A549 (cell line): ENCODE data around the gene RAET1L. TPM values are rescaled to one million over a fixed set of nuclear protein-coding genes. Genes with fewer than 3 reads are reported as not detected.

Source experiments
- ATAC-seq, 2 experiments: fragments of 200-7000 bp in 1 of 2; fragments of >200 bp in 1 of 2; cut with Nextera tagmentation in 1 of 2; cut with Tn5 transposase in 1 of 2; 3 replicates each; pipeline versions ENCODE4 v1.8.0 to v1.9.1; 2018 to 2020; ENCODE audit warnings: mild to moderate bottlenecking in 1 of 2, moderate library complexity in 1 of 2
- CTCF ChIA-PET: fragments of 300-600 bp; sonication (Branson Sonifier 250); formaldehyde crosslinking; extraction: SDS; loops from one replicate; lab custom pipeline; 2021; ENCODE audit warnings: antibody characterized with exemption, inconsistent platforms; lab: Yijun Ruan, JAX
- POLR2A ChIA-PET: fragments of 350-600 bp; formaldehyde crosslinking; extraction: SDS; loops from one replicate; lab custom pipeline; 2021; ENCODE audit warnings: antibody characterized with exemption, inconsistent platforms; lab: Yijun Ruan, JAX
- DNase-seq, 2 experiments: peaks; one replicate each; pipeline versions ENCODE4 v3.0.0 to v3.0.0-alpha.2; 2011 to 2016; ENCODE audit warnings: low read depth in 1 of 2, low spot score in 1 of 2
- FAIRE-seq: peaks from 2 replicates; lab custom pipeline; 2011; peaks lifted over from hg19 to GRCh38; lab: Jason Lieb, UNC
- H3K27ac ChIP-seq, 2 experiments: fragments of >200 bp; sonication (Bioruptor Twin); formaldehyde crosslinking; 3 replicates each; pipeline ENCODE4 v1.5.1; 2016 to 2017
- H3K4me1 ChIP-seq: fragments of >200 bp; sonication (Bioruptor Twin); formaldehyde crosslinking; 3 replicates; pipeline ENCODE4 v1.6.1; 2016
- H3K4me2 ChIP-seq: fragments of >200 bp; sonication (Bioruptor Twin); formaldehyde crosslinking; 3 replicates; pipeline ENCODE4 v1.6.1; 2016
- H3K4me3 ChIP-seq: fragments of >200 bp; sonication (Bioruptor Twin); formaldehyde crosslinking; 3 replicates; pipeline ENCODE4 v1.5.1; 2016
- H3K9me3 ChIP-seq: fragments of >200 bp; sonication (Bioruptor Twin); formaldehyde crosslinking; 3 replicates; pipeline ENCODE4 v1.6.1; 2016
- CBX8 ChIP-seq: fragments of 200-600 bp; sonication (generic); IDR thresholded peaks from 2 replicates; pipeline ENCODE4 v1.6.1; 2016
- CEBPB ChIP-seq, 2 experiments: fragments of >200 bp in 1 of 2; sonication (Bioruptor Twin) in 1 of 2; formaldehyde crosslinking in 1 of 2; IDR thresholded peaks; 2 replicates each; pipeline ENCODE4 v1.6.1; 2012 to 2016
- CHD2 ChIP-seq: fragments of 150-350 bp; IDR thresholded peaks from 2 replicates; pipeline ENCODE4 v1.6.1; 2014; ENCODE audit warnings: low read length; ENCODE audit not compliant: partially characterized antibody
- CHD4 ChIP-seq: fragments of 200-600 bp; sonication (generic); IDR thresholded peaks from 2 replicates; pipeline ENCODE4 v1.6.1; 2016; ENCODE audit warnings: antibody characterized with exemption, mild to moderate bottlenecking, borderline replicate concordance
- EHF ChIP-seq: fragments of 250-450 bp; sonication (Bioruptor Pico); IDR thresholded peaks from 2 replicates; pipeline ENCODE4 v1.5.0; 2020; ENCODE audit warnings: mild to moderate bottlenecking
- EP300 ChIP-seq, 2 experiments: fragments of >200 bp; sonication (Bioruptor Twin); formaldehyde crosslinking; IDR thresholded peaks; 2 replicates in 1 of 2; 3 replicates in 1 of 2; pipeline ENCODE4 v1.6.1; 2016 to 2017
- FOXS1 ChIP-seq: fragments of 250-450 bp; sonication (Bioruptor Pico); IDR thresholded peaks from 2 replicates; pipeline ENCODE4 v1.5.0; 2020; ENCODE audit warnings: mild to moderate bottlenecking, moderate library complexity
- GATA3 ChIP-seq: IDR thresholded peaks from 2 replicates; pipeline ENCODE4 v1.6.1; 2012; ENCODE audit warnings: borderline replicate concordance
- HDAC2 ChIP-seq: fragments of 200-600 bp; sonication (generic); IDR thresholded peaks from 2 replicates; pipeline ENCODE4 v1.6.1; 2016
- HOXB13 ChIP-seq: fragments of 250-450 bp; sonication (Bioruptor Pico); IDR thresholded peaks from 2 replicates; pipeline ENCODE4 v1.5.0; 2020; ENCODE audit warnings: low read depth, mild to moderate bottlenecking, moderate library complexity
- JUNB ChIP-seq: fragments of >200 bp; sonication (Bioruptor Twin); formaldehyde crosslinking; IDR thresholded peaks from 2 replicates; pipeline ENCODE4 v1.6.1; 2016
- KDM5A ChIP-seq: fragments of 200-600 bp; sonication (generic); IDR thresholded peaks from 2 replicates; pipeline ENCODE4 v1.6.1; 2016; ENCODE audit warnings: antibody characterized with exemption, mild to moderate bottlenecking
- MAX ChIP-seq: IDR thresholded peaks from 2 replicates; pipeline ENCODE4 v1.6.1; 2012
- POLR2A ChIP-seq: IDR thresholded peaks from 2 replicates; pipeline ENCODE4 v1.6.1; 2012; ENCODE audit warnings: mild to moderate bottlenecking, low read length
- RCOR1 ChIP-seq: fragments of 150-350 bp; IDR thresholded peaks from 2 replicates; pipeline ENCODE4 v1.6.1; 2014; ENCODE audit warnings: antibody characterized with exemption, low read length, low read depth
- RFX5 ChIP-seq: fragments of 450-650 bp; IDR thresholded peaks from 2 replicates; pipeline ENCODE4 v1.7.1; 2014; ENCODE audit warnings: antibody characterized with exemption, mild to moderate bottlenecking, moderate library complexity
- TFCP2L1 ChIP-seq: fragments of 250-450 bp; sonication (Bioruptor Pico); IDR thresholded peaks from 2 replicates; pipeline ENCODE4 v1.5.0; 2021; ENCODE audit warnings: mild to moderate bottlenecking
- TP53 ChIP-seq: fragments of 250-450 bp; sonication (Bioruptor Pico); IDR thresholded peaks from 2 replicates; pipeline ENCODE4 v1.5.0; 2021; ENCODE audit warnings: mild to moderate bottlenecking, moderate library complexity
- ZNF302 ChIP-seq: fragments of 250-450 bp; sonication (Bioruptor Pico); IDR thresholded peaks from 2 replicates; pipeline ENCODE4 v1.9.0; 2021; ENCODE audit warnings: inconsistent platforms, mild to moderate bottlenecking, moderate library complexity
- WGBS: methylation state at CpG from one replicate; pipeline ENCODE4 v1.1.6; 2017; ENCODE audit errors: missing lambda C conversion rate; 5-methylcytosine and 5-hydroxymethylcytosine counted together
- polyA plus RNA-seq, 4 experiments: library from polyadenylated mRNA; depleted of rRNA in 3 of 4; stranded (reverse); fragments of >200 nt; fragmentation: RNase III in 1 of 4; extraction: RNeasy Plus Mini Kit Qiagen cat#74134 plus additional on column Dnase treatment in 1 of 4; gene quantifications; 2 replicates in 3 of 4; 3 replicates in 1 of 4; pipeline ENCODE4 v1.2.3, GENCODE V29; 2011 to 2017
- TF ChIP-seq, protein P1 (sequence below): fragments of 200-600 bp; sonication (generic); IDR thresholded peaks from 2 replicates; pipeline ENCODE4 v1.6.1; 2016; ENCODE audit warnings: antibody characterized with exemption, mild to moderate bottlenecking, moderate library complexity
- TF ChIP-seq, protein P2 (sequence below): fragments of 250-450 bp; sonication (Bioruptor Pico); IDR thresholded peaks from 2 replicates; pipeline ENCODE4 v1.5.0; 2021; ENCODE audit warnings: mild to moderate bottlenecking, moderate library complexity, borderline replicate concordance
- TF ChIP-seq, protein P3 (sequence below): fragments of 150-350 bp; IDR thresholded peaks from 2 replicates; pipeline ENCODE4 v1.6.1; 2014; ENCODE audit warnings: low read depth, mild to moderate bottlenecking, low read length
- TF ChIP-seq, protein P4 (sequence below): IDR thresholded peaks from 2 replicates; pipeline ENCODE4 v1.6.1; 2012; ENCODE audit warnings: low read depth, borderline replicate concordance

Gene RAET1L
- polyA plus RNA-seq, 2 of the 4 experiments (the other 2 are of a cell fraction), result 0.22 TPM; not detected in 1

- CTCF ChIA-PET, result interaction anchor here (1.4 to 2.3 kb wide), 2 partner anchors 17 to 37 kb away, joined by 5 to 8 read pairs; no protein-coding TSS in a partner anchor
- Histone ChIP-seq H3K4me2 (no peak overlapping the region), H3K4me1 (no peaks in the 10 kb centered on the region), H3K4me3 (no peak overlapping the region), H3K9me3 (no peaks in the 10 kb centered on the region), H3K27ac (no peak overlapping the region)
- DNase-seq (no peak), FAIRE-seq (no peak), ATAC-seq (no peak)
- POLR2A ChIA-PET, result interaction anchor here (1.1 kb wide), 1 partner anchor 18 kb away, joined by 3 read pairs; no protein-coding TSS in a partner anchor
- TF ChIP-seq CHD2 (no peak), CEBPB (IDR thresholded peaks at IDR 0.05) (no peak), MAX (no peak), CBX8 (no peak), CHD4 (no peak), RFX5 (no peak), POLR2A (no peak), EP300 (IDR thresholded peaks at IDR 0.05) (no peak), JUNB (no peak), RCOR1 (no peak), EHF (CRISPR knock-in tag) (no peak), TP53 (CRISPR knock-in tag) (no peak), FOXS1 (CRISPR knock-in tag) (no peak), KDM5A (no peak)
- TF ChIP-seq, protein P1, sequence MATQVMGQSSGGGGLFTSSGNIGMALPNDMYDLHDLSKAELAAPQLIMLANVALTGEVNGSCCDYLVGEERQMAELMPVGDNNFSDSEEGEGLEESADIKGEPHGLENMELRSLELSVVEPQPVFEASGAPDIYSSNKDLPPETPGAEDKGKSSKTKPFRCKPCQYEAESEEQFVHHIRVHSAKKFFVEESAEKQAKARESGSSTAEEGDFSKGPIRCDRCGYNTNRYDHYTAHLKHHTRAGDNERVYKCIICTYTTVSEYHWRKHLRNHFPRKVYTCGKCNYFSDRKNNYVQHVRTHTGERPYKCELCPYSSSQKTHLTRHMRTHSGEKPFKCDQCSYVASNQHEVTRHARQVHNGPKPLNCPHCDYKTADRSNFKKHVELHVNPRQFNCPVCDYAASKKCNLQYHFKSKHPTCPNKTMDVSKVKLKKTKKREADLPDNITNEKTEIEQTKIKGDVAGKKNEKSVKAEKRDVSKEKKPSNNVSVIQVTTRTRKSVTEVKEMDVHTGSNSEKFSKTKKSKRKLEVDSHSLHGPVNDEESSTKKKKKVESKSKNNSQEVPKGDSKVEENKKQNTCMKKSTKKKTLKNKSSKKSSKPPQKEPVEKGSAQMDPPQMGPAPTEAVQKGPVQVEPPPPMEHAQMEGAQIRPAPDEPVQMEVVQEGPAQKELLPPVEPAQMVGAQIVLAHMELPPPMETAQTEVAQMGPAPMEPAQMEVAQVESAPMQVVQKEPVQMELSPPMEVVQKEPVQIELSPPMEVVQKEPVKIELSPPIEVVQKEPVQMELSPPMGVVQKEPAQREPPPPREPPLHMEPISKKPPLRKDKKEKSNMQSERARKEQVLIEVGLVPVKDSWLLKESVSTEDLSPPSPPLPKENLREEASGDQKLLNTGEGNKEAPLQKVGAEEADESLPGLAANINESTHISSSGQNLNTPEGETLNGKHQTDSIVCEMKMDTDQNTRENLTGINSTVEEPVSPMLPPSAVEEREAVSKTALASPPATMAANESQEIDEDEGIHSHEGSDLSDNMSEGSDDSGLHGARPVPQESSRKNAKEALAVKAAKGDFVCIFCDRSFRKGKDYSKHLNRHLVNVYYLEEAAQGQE, result no peak
- TF ChIP-seq, protein P2, sequence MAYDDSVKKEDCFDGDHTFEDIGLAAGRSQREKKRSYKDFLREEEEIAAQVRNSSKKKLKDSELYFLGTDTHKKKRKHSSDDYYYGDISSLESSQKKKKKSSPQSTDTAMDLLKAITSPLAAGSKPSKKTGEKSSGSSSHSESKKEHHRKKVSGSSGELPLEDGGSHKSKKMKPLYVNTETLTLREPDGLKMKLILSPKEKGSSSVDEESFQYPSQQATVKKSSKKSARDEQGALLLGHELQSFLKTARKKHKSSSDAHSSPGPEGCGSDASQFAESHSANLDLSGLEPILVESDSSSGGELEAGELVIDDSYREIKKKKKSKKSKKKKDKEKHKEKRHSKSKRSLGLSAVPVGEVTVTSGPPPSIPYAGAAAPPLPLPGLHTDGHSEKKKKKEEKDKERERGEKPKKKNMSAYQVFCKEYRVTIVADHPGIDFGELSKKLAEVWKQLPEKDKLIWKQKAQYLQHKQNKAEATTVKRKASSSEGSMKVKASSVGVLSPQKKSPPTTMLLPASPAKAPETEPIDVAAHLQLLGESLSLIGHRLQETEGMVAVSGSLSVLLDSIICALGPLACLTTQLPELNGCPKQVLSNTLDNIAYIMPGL (CRISPR knock-in tag), result no peak
- WGBS, result 33% methylated on average over 7 of the region's 11 CpGs
Observed at GRCh38 chr6:150053450-150053849, 28.1 kb upstream of the RAET1L start.

- no peak for TF ChIP-seq EHF (CRISPR knock-in tag)
- no peak for TF ChIP-seq HOXB13 (CRISPR knock-in tag)
- TF ChIP-seq, protein P3, sequence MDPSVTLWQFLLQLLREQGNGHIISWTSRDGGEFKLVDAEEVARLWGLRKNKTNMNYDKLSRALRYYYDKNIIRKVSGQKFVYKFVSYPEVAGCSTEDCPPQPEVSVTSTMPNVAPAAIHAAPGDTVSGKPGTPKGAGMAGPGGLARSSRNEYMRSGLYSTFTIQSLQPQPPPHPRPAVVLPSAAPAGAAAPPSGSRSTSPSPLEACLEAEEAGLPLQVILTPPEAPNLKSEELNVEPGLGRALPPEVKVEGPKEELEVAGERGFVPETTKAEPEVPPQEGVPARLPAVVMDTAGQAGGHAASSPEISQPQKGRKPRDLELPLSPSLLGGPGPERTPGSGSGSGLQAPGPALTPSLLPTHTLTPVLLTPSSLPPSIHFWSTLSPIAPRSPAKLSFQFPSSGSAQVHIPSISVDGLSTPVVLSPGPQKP, result no peak
- TF ChIP-seq, protein P4, sequence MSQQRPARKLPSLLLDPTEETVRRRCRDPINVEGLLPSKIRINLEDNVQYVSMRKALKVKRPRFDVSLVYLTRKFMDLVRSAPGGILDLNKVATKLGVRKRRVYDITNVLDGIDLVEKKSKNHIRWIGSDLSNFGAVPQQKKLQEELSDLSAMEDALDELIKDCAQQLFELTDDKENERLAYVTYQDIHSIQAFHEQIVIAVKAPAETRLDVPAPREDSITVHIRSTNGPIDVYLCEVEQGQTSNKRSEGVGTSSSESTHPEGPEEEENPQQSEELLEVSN, result no peak
- no peak for TF ChIP-seq TFCP2L1 (CRISPR knock-in tag)
- TF ChIP-seq FOXS1 (CRISPR knock-in tag), result no peak
- no peak for TF ChIP-seq RCOR1
- no peak for TF ChIP-seq CBX8
- TF ChIP-seq HDAC2, result no peak
- no peak for TF ChIP-seq ZNF302 (CRISPR knock-in tag)
- TF ChIP-seq GATA3, result no peak
- DNase-seq (no peak), FAIRE-seq (no peak), ATAC-seq (no peak)
- Histone ChIP-seq H3K9me3 (no peaks in the 10 kb centered on the region), H3K4me3 (no peak overlapping the region), H3K4me2 (no peak overlapping the region), H3K4me1 (no peaks in the 10 kb centered on the region), H3K27ac (no peak overlapping the region)
- 26% methylated on average over 4 of the region's 4 CpGs for WGBS
- POLR2A ChIA-PET, result no interaction called here
- CTCF ChIA-PET, result no interaction called here
Observed at GRCh38 chr6:150050846-150051245, 25.5 kb upstream of the RAET1L start.
